K562 (cell line): Measurements from ENCODE around the gene DIAPH1. TPM values are rescaled to one million over a fixed set of nuclear protein-coding genes. Genes with fewer than 3 reads are reported as not detected.

Experiments used
- ASH1L ChIP-seq: fragments of 450-650 bp; IDR thresholded peaks from 2 replicates; pipeline ENCODE4 v1.6.1; 2018; ENCODE audit warnings: borderline replicate concordance, mild to moderate bottlenecking, low read depth; ENCODE audit not compliant: partially characterized antibody
- ATF1 ChIP-seq, 2 experiments: fragments of 450-650 bp in 1 of 2; IDR thresholded peaks; 2 replicates each; pipeline ENCODE4 v1.6.1; 2016; ENCODE audit warnings: missing compliant biosample characterization in 1 of 2, missing genetic modification characterization in 1 of 2
- BMI1 ChIP-seq: fragments of 150-350 bp; IDR thresholded peaks from 2 replicates; pipeline ENCODE4 v1.6.1; 2014; ENCODE audit warnings: low read length
- ESRRA ChIP-seq: fragments of 450-650 bp; IDR thresholded peaks from 2 replicates; pipeline ENCODE4 v1.6.1; 2014; ENCODE audit warnings: low read depth, mild to moderate bottlenecking, moderate library complexity, borderline replicate concordance
- HNRNPLL ChIP-seq: fragments of 200-400 bp; formaldehyde crosslinking; IDR thresholded peaks from 2 replicates; pipeline ENCODE4 v1.6.1; 2017; ENCODE audit warnings: low read length, low read depth, mild to moderate bottlenecking; ENCODE audit not compliant: poor library complexity, severe bottlenecking
- MAFG ChIP-seq: fragments of 450-650 bp; conservative IDR thresholded peaks from 2 replicates; pipeline ENCODE4 v1.6.1; 2016; ENCODE audit warnings: missing genetic modification characterization, missing compliant biosample characterization
- MAZ ChIP-seq, 2 experiments: fragments of 450-650 bp in 1 of 2; sonication (generic) in 1 of 2; formaldehyde crosslinking; IDR thresholded peaks in 1 of 2; conservative IDR thresholded peaks in 1 of 2; 2 replicates each; pipeline versions ENCODE4 v1.4.0 to v1.5.0; 2020; ENCODE audit warnings: mild to moderate bottlenecking in 1 of 2, missing genetic modification reagents in 1 of 2
- NR2F6 ChIP-seq: fragments of 450-650 bp; formaldehyde crosslinking; IDR thresholded peaks from 2 replicates; pipeline ENCODE4 v1.4.0; 2020; ENCODE audit warnings: mild to moderate bottlenecking
- PTTG1 ChIP-seq: fragments of 450-650 bp; IDR thresholded peaks from 2 replicates; pipeline ENCODE4 v1.6.1; 2016; ENCODE audit warnings: low read depth, mild to moderate bottlenecking, missing genetic modification characterization, missing compliant biosample characterization
- RB1 ChIP-seq: fragments of 450-650 bp; IDR thresholded peaks from 2 replicates; pipeline ENCODE4 v1.6.1; 2017; ENCODE audit warnings: low read depth, mild to moderate bottlenecking
- RHOXF2B ChIP-seq: fragments of 250-450 bp; sonication (Bioruptor Pico); conservative IDR thresholded peaks from 2 replicates; pipeline ENCODE4 v1.5.1; 2021
- SMAD4 ChIP-seq: fragments of 250-450 bp; sonication (Bioruptor Pico); conservative IDR thresholded peaks from 2 replicates; pipeline ENCODE4 v1.8.0; 2021; ENCODE audit warnings: inconsistent platforms, mild to moderate bottlenecking, moderate library complexity
- SP1 ChIP-seq: sonication (generic); formaldehyde crosslinking; IDR thresholded peaks from 2 replicates; pipeline ENCODE4 v1.8.1; 2022; ENCODE audit warnings: mild to moderate bottlenecking, missing genetic modification reagents
- ZNF12 ChIP-seq: sonication (generic); formaldehyde crosslinking; IDR thresholded peaks from 2 replicates; pipeline ENCODE4 v1.4.0; 2020; ENCODE audit warnings: mild to moderate bottlenecking, missing genetic modification reagents
- ZNF436 ChIP-seq: fragments of 250-450, 450-650 bp; sonication (Bioruptor Pico); formaldehyde crosslinking; IDR thresholded peaks from 2 replicates; pipeline ENCODE4 v1.7.0; 2020; ENCODE audit warnings: mild to moderate bottlenecking
- polyA plus RNA-seq, 8 experiments: library from polyadenylated mRNA; depleted of rRNA in 4 of 8; stranded (reverse) in 5 of 8; unstranded in 3 of 8; fragments of >200 nt; fragmentation: Nextera tagmentation in 2 of 8; fragmentation: Illumina TruSeq in 1 of 8; extraction: Ambion mirVana in 2 of 8; extraction: Trizol in 1 of 8; gene quantifications; 2 replicates each; pipeline versions ENCODE4 v1.2.1 to v1.2.3, GENCODE V29; 2011 to 2014; ENCODE audit warnings: inconsistent platforms in 1 of 8, missing spikeins in 1 of 8
- total RNA-seq, 7 experiments: library from RNA; depleted of rRNA in 6 of 7; stranded (reverse); fragments of >200 nt in 6 of 7; fragmentation: Illumina TruSeq in 2 of 7; extraction: Trizol in 2 of 7; gene quantifications; 2 replicates each; pipeline versions ENCODE4 v1.2.1 to v1.2.3, GENCODE V29; 2011 to 2021; ENCODE audit warnings: low replicate concordance in 1 of 7
- TF ChIP-seq, protein P1 (sequence below): sonication (generic); formaldehyde crosslinking; IDR thresholded peaks from 2 replicates; pipeline ENCODE4 v1.8.0; 2023; ENCODE audit warnings: mild to moderate bottlenecking, missing genetic modification reagents
- TF ChIP-seq, protein P2 (sequence below): fragments of 450-650 bp; IDR thresholded peaks from 2 replicates; pipeline ENCODE4 v1.6.1; 2016; ENCODE audit warnings: mild to moderate bottlenecking

DIAPH1 gene
- total and polyA plus RNA-seq, 9 of the 15 experiments (the other 6 are each of a cell fraction or from before 2014, with no cell fraction given): 60.8 to 328 (median 97.8) TPM

DNA sequence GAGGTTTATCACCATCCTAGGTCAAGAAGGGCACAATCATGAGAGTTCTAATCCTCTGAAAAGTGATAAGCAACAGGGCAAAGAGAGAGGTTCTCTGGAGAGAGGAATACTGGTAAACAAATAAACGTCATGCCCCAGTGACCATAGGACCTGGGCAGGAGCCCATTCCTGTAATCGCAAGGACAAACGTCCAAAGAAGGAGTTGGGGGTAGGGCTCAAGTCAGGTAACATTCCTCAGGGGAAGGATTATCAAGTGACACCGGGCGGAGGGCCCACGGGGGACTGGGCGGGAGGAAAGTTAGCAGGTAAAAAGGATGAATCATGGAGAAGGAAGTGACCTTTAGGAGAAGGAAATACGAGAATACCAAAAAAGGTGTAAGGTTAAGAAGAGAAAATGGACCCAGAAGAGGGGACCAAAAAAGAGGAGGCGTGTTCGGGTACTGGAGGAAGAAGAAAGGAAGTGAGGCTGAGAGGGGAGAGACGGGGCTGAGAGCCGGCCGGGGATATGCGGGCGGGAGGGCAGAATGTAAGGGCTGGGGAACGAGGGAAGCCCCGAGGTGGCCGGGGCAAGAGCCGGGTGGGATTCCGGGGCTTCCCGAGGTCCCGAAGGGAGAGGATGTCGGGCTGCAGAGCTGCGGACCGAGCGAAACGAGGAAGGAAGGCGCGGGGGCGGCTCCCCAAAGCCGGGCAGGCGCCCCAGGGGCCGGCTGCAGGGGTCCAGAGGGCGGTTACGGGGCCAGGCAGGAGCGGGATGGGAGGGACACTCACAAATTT, 583 bp downstream of the DIAPH1 start (continued):
- TF ChIP-seq ATF1 (CRISPR knock-in tag; IDR thresholded peaks at IDR 0.05): no peak
- TF ChIP-seq ATF1 (tag; IDR thresholded peaks at IDR 0.05): peak; percentile 18; the same call in 1 of the 2 replicates
- TF ChIP-seq, protein P1, sequence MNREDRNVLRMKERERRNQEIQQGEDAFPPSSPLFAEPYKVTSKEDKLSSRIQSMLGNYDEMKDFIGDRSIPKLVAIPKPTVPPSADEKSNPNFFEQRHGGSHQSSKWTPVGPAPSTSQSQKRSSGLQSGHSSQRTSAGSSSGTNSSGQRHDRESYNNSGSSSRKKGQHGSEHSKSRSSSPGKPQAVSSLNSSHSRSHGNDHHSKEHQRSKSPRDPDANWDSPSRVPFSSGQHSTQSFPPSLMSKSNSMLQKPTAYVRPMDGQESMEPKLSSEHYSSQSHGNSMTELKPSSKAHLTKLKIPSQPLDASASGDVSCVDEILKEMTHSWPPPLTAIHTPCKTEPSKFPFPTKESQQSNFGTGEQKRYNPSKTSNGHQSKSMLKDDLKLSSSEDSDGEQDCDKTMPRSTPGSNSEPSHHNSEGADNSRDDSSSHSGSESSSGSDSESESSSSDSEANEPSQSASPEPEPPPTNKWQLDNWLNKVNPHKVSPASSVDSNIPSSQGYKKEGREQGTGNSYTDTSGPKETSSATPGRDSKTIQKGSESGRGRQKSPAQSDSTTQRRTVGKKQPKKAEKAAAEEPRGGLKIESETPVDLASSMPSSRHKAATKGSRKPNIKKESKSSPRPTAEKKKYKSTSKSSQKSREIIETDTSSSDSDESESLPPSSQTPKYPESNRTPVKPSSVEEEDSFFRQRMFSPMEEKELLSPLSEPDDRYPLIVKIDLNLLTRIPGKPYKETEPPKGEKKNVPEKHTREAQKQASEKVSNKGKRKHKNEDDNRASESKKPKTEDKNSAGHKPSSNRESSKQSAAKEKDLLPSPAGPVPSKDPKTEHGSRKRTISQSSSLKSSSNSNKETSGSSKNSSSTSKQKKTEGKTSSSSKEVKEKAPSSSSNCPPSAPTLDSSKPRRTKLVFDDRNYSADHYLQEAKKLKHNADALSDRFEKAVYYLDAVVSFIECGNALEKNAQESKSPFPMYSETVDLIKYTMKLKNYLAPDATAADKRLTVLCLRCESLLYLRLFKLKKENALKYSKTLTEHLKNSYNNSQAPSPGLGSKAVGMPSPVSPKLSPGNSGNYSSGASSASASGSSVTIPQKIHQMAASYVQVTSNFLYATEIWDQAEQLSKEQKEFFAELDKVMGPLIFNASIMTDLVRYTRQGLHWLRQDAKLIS (CRISPR knock-in tag): no peak
- no peak for TF ChIP-seq SMAD4 (CRISPR knock-in tag)
- no peak for TF ChIP-seq ZNF12 (CRISPR knock-in tag)
- TF ChIP-seq MAFG (tag): no peak
- TF ChIP-seq NR2F6: no peak
- TF ChIP-seq MAZ (CRISPR knock-in tag; conservative IDR thresholded peaks at IDR 0.05 in 1 of 2, IDR thresholded peaks at IDR 0.05 in 1 of 2): peak in 1 of 2 experiments; percentile 57; a peak in 2 of 4 replicates
- no peak for TF ChIP-seq BMI1
- peak; percentile 14 for TF ChIP-seq HNRNPLL
- TF ChIP-seq ASH1L: peak; percentile 34
- TF ChIP-seq ESRRA: no peak
- no peak for TF ChIP-seq RB1
- TF ChIP-seq, protein P2, sequence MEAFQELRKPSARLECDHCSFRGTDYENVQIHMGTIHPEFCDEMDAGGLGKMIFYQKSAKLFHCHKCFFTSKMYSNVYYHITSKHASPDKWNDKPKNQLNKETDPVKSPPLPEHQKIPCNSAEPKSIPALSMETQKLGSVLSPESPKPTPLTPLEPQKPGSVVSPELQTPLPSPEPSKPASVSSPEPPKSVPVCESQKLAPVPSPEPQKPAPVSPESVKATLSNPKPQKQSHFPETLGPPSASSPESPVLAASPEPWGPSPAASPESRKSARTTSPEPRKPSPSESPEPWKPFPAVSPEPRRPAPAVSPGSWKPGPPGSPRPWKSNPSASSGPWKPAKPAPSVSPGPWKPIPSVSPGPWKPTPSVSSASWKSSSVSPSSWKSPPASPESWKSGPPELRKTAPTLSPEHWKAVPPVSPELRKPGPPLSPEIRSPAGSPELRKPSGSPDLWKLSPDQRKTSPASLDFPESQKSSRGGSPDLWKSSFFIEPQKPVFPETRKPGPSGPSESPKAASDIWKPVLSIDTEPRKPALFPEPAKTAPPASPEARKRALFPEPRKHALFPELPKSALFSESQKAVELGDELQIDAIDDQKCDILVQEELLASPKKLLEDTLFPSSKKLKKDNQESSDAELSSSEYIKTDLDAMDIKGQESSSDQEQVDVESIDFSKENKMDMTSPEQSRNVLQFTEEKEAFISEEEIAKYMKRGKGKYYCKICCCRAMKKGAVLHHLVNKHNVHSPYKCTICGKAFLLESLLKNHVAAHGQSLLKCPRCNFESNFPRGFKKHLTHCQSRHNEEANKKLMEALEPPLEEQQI: no peak
- no peak for TF ChIP-seq ZNF436 (CRISPR knock-in tag)
- no peak for TF ChIP-seq SP1 (CRISPR knock-in tag)
- no peak for TF ChIP-seq RHOXF2B
- TF ChIP-seq PTTG1 (tag): no peak
